ENCODE results near the gene PTPRM.

PTPRM gene

DNA sequence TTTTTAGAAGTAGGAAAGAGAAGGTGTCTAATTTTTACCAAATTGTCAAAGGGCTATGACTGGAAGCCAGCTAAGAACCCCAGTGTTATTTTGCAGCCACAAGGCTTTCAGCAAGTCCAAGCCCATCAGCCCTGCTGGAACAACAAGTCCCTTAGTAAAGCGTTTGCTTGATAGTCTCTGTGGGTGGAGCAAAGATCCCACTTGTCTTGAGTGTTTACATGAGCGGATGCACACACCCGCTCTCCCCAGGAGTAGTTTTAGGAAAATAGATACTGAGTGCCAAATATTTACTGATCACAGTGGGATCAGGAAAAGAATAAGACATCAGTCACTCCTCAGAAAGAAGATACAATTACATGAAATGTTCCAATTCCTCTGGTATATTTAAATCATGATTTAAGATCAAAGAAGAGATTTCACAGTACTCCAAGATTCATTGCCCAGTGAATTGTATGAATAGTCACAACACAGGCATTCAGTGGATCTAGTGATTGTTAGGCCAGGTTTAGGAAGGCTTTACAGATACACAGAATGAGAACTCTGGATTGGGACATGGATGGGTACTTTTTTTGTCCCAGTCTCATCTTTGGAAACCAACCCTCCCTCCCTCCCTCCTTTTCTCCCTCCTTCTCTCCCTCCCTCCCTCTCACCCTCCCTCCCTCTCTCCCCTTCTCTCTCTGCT, 514.9 kb downstream of the PTPRM start:
- DNase-seq, result no peak

DNA sequence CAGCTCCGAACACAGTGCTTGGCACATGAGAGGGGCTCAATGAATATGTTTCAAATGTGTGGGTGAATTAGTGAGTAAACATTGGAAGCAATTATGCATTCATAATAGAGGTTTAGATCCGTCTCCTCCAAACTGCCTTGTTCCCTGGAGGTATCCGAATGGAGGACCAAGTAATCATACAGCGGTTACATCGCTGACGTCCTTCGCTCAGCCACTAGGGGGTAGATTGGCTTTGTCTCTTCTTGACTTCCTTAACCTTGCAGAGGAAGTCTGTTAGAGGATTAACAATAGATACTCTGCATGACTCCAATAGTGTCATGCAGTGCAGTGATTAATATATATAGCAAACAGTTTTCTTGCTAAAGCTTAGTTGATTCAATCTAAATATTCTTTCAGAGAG, 517.0 kb downstream of the PTPRM start:
- no peak for DNase-seq

DNA sequence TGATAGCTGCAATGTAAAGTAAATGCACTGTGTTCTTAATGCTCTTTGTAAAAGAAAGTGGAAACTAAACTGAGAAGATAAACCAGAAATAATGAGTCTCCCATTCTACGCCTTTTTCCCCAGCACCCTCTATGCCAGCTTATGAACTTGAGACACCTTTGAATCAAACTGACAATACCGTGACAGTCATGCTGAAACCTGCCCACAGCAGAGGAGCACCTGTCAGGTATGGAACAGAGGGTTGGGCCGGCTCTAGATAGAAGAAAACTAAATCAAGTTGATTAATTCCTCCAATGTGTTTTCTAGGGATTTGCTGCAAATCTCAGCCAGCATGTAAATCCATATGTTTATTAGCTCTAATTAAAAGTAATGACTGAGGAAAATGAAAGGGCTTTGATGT, 521.5 kb downstream of the PTPRM start:
- DNase-seq, result no peak

DNA sequence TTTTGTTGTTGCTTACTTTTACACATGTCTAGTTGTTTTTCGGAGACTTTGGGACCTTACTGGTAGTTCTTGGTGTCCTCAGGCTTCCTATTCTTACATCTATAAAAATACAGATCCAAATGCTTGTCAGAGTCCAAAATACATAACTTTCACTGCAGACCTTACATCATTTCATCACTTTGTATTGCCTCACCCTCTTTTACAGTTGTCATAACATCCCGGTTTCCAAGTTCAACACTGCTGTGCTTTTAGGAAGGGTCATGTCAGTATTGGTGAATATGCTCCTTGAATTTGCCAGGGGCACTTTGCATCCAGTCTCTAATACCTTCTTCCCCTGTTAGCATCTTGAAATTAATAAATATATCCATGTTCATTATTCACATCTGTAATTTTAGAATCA, 523.9 kb downstream of the PTPRM start:
- DNase-seq, result no peak

DNA sequence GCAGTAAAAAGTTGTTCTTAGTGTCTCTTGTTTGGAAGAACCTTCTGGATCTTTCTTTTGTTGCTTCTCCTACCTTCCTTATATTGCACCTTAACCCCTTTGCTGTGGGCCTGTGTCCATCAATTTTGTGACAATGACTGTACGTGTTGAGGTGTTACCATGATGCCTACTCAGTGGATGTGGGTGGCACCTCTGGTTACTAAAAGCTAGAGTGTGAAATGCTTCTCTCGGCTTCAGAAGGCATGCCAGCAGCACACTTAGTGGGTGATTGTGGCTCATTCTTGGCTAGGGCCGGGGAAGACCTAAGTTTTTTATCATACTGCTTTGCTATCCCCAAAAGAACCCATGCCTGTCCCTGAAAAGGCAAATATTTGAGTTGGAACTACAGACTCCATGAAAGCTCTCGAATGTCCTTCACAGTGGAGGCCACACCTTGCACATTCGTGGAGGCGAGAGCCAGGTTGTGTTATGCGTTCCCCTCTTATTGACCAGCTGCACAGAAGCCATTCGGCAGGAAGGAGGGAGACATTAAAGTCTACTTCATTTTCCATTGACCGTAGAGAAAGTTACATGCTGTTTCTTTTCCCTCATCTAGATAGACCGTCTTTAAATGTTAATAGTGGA, 528.9 kb downstream of the PTPRM start:
- DNase-seq, result no peak

DNA sequence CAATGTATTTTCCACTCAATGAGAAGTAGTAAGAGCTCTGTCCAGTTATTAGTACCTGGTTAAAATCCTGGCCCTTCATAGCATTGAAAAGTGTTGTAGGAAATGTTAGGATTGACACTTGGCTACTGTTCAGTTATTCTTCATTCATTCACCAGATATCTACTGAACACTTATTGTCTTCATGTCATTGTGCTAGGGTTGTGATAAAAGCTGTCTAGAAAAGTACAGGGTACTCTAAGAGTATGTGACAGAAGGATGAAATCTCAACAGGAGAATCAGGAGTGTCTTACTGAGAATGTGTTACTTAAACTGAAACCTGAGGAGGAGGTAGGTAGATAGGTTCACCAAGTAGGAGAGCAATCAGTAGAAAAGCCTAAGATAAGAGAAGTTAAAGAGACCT, 530.3 kb downstream of the PTPRM start:
- DNase-seq, result no peak

DNA sequence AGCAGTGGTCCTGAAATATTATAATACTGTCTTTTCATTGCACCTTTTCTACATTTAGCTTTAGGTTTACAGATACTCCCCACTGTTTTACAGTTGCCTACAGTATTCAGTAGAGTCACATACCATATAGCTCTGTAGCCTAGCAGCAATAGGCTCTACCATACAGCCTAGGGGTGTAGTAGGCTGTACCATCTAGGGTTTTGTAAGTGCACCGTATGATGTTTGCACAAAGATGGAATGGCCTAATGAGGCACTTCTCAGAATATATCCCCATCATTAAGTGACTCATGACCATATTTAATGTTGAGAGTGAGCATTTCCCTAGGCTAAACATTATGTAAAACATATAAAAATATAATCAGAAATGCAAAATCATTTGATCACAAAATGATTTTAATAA, 530.8 kb downstream of the PTPRM start:
- no peak for DNase-seq

DNA sequence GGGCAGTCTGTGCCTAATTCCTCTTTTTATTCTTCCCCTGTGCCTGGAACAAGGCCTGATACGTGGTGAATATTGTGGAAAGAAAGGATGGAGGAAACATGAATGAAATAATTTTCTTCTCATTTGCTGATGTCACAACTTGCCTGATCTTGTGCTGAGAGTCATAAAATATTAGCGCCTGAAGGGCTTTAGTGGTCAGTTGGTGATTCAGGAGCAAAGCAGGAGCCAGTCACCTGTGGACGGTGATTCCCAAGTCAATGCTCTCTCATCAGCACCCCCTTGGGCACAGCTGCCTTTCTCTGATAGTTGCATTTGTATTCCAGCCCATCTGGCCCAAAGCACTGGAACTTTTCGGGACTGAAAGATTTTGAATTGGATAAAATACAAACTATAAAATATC, 539.5 kb downstream of the PTPRM start:
- no peak for DNase-seq

DNA sequence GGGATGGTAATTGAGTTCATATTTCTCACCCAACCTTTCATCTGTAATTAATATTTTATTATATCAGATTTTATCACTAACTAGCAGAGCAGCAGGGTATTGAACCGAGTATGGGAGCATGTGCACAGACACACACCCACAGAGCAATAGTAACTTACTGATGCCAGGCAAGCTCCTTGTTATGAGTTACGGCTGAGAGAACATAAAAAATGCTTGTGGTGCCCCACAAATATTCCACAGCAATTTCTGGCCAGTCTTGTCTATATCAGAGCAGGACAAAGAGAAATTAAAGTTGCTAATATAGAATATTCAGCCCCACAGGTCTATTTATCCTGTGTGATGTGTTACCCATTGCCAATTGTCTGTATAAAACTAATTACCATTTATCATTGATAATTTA, 540.3 kb downstream of the PTPRM start:
- DNase-seq, result no peak

DNA sequence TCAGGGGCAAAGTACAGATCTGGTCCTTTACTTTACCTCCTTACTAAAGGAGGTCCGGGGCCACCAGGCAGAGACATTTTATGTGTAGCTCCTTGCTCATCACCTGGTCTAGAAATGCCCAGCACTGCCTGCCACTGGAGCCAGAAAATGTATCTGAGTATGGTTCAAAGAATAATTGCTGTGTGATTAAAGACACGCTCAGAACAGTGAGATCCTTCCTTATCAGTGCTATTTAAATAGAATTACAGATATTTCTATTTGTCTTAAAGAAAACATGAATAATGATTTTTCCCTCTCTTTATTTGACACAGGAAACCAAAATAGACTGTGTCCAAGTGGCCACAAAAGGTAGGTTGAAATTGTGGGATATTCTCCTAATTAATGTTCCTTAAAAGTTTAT, 547.4 kb downstream of the PTPRM start:
- DNase-seq, result no peak

DNA sequence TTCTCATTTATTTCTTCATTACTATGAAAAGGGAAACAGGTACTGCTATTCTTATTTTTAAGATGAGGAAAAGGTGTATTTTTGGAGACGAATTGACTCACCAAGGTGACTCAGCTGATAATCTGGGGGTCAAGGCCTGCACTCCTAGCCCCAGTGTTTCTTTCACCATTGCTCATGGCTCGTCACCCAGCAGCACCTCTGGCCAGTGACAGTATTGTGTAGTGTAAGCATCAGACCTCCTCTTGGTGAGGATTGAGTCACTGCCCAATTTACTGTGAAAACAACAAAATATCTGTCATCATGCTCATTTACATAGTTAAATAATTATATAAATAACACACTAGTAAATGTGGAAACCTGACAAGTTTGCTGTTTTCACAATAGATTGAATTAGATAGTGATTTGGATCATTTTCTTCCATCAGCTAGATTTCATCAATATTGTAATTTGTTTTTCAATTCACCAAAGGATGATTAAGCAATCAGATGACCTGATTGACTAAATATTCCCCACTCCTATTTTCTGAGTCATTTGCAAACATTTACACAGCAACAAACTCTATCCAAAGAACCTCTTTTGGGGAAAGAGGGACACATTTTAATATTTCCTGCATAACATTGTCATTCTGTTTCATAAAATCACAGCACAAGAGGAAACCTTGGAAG, 549.4 kb downstream of the PTPRM start:
- no peak for DNase-seq

DNA sequence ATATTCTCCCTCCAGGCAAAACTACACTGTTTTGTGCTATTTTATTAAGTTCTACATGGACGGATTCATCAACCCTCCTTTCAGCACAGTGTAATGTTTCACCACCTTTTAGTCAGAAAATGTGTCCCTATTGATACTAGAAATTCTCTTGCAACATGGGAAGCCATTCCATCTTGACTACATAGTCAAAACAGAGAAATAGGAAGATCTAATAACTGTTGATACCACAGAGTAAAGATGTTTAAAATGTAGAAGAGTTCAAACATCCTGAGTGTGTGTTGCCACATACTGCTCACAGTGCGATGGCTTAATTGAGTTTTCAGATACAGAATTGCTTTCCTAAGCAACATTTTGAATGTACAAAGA, 549.9 kb downstream of the PTPRM start:
- no peak for DNase-seq

DNA sequence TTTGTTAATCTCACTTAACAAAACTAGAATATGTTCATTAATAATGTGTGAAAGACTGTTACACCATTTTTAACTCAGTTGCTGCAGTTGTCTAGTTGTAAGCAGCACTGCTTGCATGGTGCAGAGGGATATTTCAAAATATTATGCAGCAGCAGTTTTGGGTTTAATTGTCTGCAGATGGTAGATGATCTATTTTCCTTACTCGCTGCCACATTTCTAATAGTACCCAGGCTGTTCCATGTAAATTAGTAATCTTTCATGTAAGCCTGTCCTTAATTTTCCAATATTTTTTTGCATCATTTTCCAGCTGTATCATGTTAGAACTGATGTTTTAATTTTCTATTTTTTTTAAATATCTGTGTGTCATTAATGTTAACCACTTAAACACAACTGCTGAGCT, 554.0 kb downstream of the PTPRM start:
- no peak for DNase-seq

DNA sequence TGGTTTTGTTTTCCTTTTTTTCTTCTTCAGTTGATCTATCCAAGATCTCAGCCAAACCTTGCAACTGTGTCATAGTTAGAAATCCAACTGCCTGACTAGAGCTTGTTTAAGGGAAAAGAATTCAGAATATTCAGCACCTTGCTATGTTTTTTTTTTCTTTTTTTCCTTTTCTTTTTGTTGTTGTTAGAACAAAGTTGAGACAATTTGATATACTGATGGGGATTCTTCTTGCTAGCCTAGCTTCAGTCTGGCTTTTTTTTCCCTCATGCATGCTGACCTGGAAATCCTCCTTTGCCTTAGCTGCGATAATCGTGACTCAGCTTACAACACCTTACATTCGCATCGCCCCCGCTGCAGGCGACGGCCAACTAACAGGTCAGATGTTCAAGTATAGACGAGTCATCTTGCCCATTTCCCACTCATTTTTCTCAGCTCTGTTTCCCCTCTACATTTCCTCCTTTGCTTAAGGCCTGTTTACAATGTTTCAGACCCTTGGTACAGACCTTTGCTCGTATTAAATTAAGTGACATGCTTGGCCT, 554.9 kb downstream of the PTPRM start:
- no peak for DNase-seq

DNA sequence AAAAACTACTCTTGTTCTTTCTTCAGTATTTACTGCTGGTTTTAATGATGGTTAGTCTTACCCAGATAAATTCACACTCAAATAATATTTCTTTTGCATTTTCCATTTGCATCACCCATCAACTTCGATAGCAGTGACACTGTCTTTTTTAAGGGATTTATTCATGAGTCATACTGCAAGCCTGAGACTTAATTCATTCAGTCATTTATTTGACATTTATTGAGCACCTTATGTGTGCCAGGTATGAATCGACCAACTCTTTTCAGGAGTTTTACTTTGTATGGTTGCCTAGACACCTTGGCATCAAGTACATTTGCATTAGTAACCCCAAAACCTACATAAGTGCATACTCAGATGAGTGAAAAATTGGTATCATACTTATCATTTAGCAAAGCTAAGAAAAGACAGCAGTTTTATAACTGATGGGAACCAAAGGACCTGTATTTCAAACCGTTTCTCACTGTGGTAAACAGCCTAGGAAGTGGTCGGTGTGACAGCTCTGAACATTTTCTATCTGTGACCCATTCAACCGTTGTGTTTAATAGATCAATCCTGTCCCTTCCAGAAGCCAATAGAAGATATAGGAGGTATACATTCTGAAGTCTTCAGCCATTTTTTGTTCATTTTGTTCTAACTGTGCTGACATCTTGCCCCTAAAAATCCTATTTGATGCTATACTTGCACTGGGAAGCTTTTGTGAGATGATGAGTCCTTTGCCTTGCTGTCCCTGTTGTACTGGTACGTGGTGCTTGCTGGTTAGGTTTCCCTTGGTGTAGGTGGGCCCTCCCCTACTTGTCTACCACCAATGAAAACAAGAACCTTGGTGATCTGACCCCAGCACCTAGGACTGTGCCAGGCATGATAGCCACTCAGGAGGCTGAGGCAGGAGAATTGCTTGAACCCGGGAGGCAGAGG, 557.4 kb downstream of the PTPRM start:
- DNase-seq, result no peak

DNA sequence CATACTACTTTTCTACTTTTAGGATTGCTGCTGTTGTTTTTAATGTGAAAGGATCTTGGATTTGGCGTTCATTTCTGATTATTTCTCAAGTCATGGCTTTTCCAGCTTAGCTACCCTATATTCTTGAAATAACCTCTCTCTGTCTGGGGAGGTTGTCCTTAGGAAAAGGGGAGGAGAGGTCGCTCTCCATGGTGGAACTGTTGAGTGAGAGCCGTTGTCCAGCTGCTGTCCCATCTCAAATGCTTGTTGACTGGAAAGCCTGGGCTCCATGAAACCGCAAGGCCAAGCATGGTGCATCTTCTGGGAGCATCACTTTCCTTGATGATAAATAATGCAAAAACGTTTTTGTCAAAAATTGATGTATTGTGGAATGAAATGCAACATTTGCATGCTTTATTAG, 563.0 kb downstream of the PTPRM start:
- DNase-seq, result no peak

DNA sequence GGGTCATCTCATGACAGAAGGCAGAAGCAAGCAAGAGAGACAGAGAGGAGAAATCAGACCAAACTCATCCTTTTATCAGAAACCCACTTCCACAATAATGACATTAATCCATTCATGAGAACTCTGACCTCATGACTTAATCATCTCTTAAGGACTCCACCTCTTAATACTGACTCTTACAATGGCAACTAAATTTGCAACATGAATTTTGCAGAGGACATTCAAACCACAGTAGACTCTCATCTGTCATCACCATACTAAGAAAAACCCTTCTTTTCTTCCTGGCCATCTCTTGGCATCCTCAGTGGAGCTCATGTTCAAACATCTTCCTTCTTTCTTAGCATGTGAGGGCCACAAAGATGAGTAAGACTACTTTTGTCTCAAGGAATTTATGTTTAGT, 565.9 kb downstream of the PTPRM start:
- DNase-seq, result no peak

DNA sequence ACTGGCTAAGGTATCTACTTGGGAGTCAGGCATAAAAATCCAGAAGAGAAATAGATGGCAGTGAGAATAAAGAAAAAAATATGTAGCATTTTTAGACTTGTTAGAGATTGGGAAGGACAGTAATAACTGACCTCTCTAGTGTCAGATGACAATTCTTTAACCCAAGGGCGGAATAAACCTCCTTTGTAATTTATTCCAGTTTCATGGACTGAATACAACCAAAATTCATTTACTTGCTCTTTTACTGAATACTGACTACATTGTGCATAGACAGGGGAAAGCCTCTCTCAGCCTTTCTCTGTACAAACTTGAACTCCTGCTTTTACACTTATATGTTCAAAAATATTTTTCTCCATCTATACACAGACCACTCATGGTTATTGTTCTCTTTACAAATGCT, 566.8 kb downstream of the PTPRM start:
- DNase-seq, result no peak

DNA sequence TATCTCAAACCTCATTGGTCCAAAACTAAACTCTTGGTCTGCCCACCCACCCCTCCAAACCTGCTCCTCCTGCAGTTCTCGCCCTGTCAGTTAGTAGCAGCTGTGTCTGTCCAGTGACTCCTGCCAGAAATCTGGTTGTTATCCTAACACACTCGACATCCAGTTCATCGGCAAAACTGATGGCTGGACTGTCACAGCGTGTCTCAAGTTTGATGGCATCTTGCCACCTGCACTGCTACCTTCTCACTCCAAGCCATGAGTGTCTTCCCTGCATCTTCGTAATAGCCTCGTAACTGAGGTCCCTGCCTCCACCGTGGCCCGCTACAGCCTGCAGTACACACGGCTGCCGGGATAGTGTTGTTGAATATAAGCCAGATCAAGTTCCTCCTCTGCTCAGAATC, 572.0 kb downstream of the PTPRM start:
- DNase-seq, result no peak

DNA sequence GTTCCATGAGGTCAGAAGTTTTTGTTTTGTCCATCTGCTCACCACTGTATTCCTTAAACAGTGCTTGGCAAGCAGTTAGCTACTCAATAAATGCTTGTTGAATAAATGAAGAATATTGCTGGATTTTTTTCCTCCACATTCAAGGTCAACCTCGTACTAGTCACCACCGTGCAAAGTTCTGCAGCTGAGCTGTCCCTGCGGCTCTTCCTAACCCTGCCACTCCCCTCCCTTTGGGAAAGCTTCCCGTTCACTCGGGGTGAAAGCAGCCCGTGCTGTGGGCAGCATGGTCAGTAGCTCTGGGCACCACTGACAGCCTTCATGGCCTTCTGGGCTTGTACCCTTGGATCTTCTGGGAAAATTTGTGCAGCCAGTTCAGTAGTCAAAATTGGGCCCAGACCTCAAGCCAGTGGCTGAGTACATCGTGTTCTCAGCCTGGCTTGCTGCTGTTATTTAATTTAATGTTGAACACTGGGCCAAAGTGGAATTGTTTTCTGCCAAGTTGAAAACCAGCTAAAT, 572.8 kb downstream of the PTPRM start:
- no peak for DNase-seq

DNA sequence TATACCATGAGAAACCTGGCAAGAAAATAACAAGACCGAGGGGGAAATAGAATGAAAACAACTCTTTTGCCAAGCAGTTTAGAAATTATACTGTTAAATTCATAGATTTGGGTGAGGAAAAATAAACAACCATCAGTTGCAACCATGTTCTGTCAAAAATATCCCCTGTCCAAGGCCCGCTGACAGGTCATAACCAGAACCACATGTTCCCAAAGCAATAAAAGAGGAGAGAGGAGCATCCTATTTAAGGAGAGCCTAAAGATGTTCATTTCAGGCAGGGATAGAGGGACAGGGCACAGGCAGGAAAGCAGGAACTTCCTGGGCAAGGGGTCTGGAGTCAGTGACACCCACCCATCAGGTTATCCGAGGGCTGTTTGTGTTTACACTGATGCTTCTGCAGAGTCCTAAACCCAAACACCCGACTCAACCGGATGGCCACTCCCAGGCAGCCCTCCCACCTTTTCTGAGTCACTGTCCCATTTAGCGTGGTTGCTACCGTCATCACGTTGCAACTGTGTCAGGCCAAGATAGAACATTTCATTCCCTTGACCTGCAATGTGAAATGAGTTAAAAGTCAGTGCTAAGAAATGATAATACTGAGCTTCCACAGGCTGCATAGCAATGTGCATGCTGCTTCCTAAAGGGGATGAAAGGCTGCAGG, 573.9 kb downstream of the PTPRM start:
- DNase-seq, result no peak

DNA sequence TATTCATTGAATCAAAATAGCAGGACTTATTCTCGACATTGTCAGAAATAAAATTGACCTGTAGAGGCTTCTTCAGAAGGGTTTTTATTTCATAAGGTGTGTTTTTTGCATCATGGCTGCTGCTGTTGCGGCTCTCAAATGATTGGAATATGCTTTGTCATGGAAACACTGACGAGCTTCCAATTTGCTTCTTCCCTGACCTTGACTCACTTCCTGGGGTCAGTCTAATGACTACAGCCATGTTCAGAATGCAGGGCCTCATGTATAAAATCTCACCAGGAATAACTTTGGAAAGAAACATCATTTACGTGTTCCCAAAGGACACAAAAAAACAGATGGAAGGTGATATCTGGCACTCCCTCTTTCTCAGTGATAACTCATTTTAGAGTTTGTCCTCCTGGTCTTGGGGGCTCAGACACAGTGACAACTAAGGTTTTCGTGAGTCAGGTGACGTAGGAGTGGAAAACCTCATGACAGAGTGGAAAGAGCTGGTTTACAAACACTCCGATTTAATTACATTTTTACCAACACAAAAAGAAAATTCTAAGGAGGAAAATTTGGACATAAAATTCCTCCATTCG, 575.1 kb downstream of the PTPRM start:
- no peak for DNase-seq

All from SIG-M5 (cell line).